ENCODE data around the gene IL1R2.
A peak's percentile ranks its signal among the peaks of the same experiment; 100 is the strongest.

IL1R2 gene

DNA sequence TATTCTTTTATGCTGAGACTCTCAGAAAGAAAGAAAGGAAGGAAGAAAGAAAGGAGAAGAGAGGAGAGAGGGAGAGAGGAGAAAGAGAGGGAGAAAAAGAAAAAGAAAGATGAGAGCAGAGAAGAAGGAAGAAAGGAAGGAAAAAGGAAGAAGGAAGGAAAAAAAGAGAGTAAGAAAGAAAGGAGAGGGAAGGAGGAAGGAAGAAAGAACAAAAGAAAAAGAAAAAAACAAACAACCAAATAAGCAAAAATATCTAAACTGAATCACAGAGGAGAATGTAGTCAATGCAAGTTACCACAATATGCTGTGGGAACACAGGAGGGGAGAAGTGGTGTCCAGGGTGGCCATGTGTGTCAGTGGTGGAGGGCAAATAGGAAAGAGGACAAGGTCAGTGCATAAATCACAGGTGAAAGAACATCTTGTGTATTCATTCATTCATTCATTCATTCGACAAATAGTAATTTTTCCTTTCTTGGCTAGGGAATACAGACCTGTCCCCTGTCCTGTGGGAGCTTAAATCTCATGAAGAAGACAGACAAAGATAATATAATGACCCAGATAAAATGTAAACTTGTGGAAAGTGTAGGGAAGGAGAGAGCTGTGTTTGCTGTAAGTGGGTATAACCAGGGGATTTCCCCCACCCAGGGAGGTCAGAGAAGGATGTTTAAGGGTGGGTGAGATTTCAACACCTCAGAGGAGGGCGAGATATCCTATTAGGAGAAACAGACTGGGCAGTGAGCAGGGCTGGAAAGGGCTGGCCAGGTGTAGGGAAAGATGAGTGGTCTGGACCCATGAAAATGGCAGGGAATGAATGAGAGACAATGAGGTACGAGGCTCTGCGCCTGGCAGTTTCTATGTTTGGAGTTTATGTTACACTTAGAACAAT is 50.7 kb downstream of the IL1R2 start:
- Histone ChIP-seq H3K27me3 (ENCODE audit: control insufficient read depth, insufficient read depth, low read length) (no peaks in the 10 kb centered on the region), H3K9ac (no peak overlapping the region), H3K4me3 (ENCODE audit: low read depth, low read length) (no peak overlapping the region), H3K4me1 (peaks cover 27% of the 10 kb centered on the region), H2AFZ (peak overlapping the region; percentile 52), H3K79me2 (no peaks in the 10 kb centered on the region), H3K4me2 (ENCODE audit: low read length) (no peak overlapping the region), H3K27ac (no peak overlapping the region), H3K9me3 (ENCODE audit: control insufficient read depth, low read length) (no peaks in the 10 kb centered on the region), H3K36me3 (ENCODE audit: control insufficient read depth, insufficient read depth, low read length) (no peaks in the 10 kb centered on the region)
- TF ChIP-seq, protein P1, sequence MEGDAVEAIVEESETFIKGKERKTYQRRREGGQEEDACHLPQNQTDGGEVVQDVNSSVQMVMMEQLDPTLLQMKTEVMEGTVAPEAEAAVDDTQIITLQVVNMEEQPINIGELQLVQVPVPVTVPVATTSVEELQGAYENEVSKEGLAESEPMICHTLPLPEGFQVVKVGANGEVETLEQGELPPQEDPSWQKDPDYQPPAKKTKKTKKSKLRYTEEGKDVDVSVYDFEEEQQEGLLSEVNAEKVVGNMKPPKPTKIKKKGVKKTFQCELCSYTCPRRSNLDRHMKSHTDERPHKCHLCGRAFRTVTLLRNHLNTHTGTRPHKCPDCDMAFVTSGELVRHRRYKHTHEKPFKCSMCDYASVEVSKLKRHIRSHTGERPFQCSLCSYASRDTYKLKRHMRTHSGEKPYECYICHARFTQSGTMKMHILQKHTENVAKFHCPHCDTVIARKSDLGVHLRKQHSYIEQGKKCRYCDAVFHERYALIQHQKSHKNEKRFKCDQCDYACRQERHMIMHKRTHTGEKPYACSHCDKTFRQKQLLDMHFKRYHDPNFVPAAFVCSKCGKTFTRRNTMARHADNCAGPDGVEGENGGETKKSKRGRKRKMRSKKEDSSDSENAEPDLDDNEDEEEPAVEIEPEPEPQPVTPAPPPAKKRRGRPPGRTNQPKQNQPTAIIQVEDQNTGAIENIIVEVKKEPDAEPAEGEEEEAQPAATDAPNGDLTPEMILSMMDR (IDR thresholded peaks at IDR 0.05) = no peak

DNA sequence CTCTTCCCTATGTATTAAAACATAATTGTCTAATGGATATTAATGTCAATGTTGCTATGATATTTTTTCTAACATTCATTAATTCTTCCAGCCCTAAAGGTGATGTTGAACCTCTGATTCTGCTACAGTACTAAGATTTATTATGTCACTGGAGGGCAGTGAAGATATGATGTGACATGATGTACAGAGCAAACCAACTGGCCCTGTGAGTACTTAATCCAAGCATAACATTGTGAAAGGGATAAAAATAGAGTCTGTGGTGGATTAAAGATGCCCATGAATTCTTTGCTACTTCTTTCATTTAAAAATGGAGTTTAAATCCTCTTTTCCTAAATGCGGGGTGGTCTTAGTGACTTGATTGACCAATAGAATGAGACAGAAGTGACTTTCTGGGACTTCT is 51.8 kb downstream of the IL1R2 start:
- Histone ChIP-seq H3K27ac (no peak overlapping the region), H3K27me3 (ENCODE audit: control insufficient read depth, insufficient read depth, low read length) (no peaks in the 10 kb centered on the region), H2AFZ (no peak overlapping the region)

DNA sequence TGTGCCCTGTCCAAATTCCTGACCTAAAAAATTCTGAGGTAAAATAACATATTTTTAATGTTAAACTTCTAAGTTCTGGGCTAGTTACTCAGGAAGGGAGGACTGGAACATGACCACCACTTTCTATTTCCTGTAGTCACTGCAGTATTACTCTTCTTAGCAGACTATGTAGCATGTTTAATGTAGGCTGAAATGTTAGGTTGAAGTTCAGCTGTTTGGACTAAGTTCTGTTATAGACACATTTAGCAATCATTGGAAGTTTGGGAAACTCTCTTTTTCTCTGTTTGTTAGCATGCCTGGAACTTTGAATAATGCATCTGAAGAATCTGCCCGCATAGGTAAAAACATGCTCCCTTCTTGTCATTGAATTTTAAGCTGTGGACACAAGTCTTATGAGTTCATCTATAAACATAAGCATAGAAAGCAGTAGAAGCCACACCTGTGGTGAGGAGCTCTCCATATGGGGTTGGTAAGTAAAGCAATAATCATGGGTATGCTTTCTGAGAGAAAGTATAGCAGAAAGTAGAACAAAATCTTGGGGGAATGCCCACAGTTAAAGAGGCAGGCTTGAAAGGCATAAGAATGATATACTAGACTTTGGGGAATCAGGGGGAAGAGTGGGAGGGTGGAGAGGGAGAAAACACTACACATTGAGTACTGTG is 52.6 kb downstream of the IL1R2 start:
- Histone ChIP-seq H3K9me3 (ENCODE audit: control insufficient read depth, low read length) (no peaks in the 10 kb centered on the region), H3K79me2 (no peaks in the 10 kb centered on the region), H3K27me3 (ENCODE audit: control insufficient read depth, insufficient read depth, low read length) (no peaks in the 10 kb centered on the region), H3K4me2 (ENCODE audit: low read length) (no peak overlapping the region), H3K36me3 (ENCODE audit: control insufficient read depth, insufficient read depth, low read length) (no peaks in the 10 kb centered on the region), H3K4me3 (ENCODE audit: low read depth, low read length) (no peak overlapping the region), H3K4me1 (peaks cover 31% of the 10 kb centered on the region), H3K9ac (no peak overlapping the region), H2AFZ (peak overlapping the region; percentile 10), H3K27ac (no peak overlapping the region)
- TF ChIP-seq, protein P1 (IDR thresholded peaks at IDR 0.05) = no peak

More for the DNA sequence above, 51.8 kb downstream of the IL1R2 start:
- H3K9me3 ChIP-seq (ENCODE audit: control insufficient read depth, low read length) = no peaks in the 10 kb centered on the region
- no peak overlapping the region for H3K4me2 ChIP-seq (ENCODE audit: low read length)
- no peak overlapping the region for H3K4me3 ChIP-seq (ENCODE audit: low read depth, low read length)
- H3K4me1 ChIP-seq = peaks cover 27% of the 10 kb centered on the region
- no peak overlapping the region for H3K9ac ChIP-seq
- H3K36me3 ChIP-seq (ENCODE audit: control insufficient read depth, insufficient read depth, low read length) = no peaks in the 10 kb centered on the region
- no peaks in the 10 kb centered on the region for H3K79me2 ChIP-seq
- TF ChIP-seq, protein P1 (IDR thresholded peaks at IDR 0.05) = no peak

DNA sequence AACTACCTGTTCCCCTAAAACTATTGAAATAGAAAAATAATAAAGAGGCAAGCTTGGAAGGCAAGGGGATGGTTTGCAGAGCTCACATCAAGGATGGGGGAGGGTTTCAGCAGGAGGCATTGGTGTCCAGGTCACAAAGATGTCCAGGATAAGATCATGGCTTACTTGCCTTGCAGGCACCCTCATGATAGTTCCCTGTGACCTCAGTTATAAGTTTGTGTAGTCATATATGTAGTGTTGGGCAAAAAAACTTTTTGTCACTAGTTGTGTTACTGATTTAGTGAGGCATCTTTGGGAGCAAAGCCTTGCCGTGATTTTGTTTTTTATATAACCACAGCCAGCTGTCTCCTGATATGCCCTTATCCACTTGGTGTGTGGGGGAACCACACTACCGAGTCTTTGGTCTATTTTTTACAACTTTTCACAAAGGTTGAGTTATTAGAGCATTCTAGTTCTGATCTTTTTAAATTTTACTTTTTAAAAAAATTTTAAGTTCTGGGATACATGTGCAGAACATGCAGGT is 53.3 kb downstream of the IL1R2 start:
- Histone ChIP-seq H3K27me3 (ENCODE audit: control insufficient read depth, insufficient read depth, low read length) (no peaks in the 10 kb centered on the region), H2AFZ (no peak overlapping the region), H3K4me3 (ENCODE audit: low read depth, low read length) (no peak overlapping the region), H3K4me1 (peaks cover 31% of the 10 kb centered on the region), H3K36me3 (ENCODE audit: control insufficient read depth, insufficient read depth, low read length) (no peaks in the 10 kb centered on the region), H3K9ac (no peak overlapping the region), H3K27ac (no peak overlapping the region), H3K4me2 (ENCODE audit: low read length) (no peak overlapping the region), H3K79me2 (no peaks in the 10 kb centered on the region), H3K9me3 (ENCODE audit: control insufficient read depth, low read length) (no peaks in the 10 kb centered on the region)
- TF ChIP-seq, protein P1 (IDR thresholded peaks at IDR 0.05) = no peak

All from parathyroid adenoma (tissue), 2 donors.